Liver (tissue), 9 donors: ENCODE results near the gene CPSF4L. TPM values are rescaled to one million over a fixed set of nuclear protein-coding genes. Genes with fewer than 3 reads are reported as not detected.

ENCODE experiments used
- DNase-seq: peaks from one replicate; pipeline ENCODE4 v3.0.0-alpha.2; 2017; ENCODE audit warnings: low spot score
- H3K27ac ChIP-seq, 2 donors: one replicate each; pipeline ENCODE4 v1.7.0; 2013; ENCODE audit warnings: inconsistent platforms in 2 of 2, low read length in 2 of 2, control low read depth in 1 of 2, low read depth in 1 of 2, mild to moderate bottlenecking in 1 of 2
- H3K27me3 ChIP-seq, 4 donors: one replicate each; pipeline versions ENCODE4 v1.6.1 to v1.7.0; 2013; ENCODE audit warnings: low read length in 3 of 4, inconsistent platforms in 1 of 4, mild to moderate bottlenecking in 1 of 4, moderate library complexity in 1 of 4; ENCODE audit not compliant: control insufficient read depth in 4 of 4, insufficient read depth in 4 of 4
- H3K36me3 ChIP-seq, 4 donors: one replicate each; pipeline versions ENCODE4 v1.6.1 to v1.7.0; 2013; ENCODE audit warnings: low read length in 3 of 4, mild to moderate bottlenecking in 3 of 4, low read depth in 1 of 4, moderate library complexity in 1 of 4; ENCODE audit not compliant: control insufficient read depth in 4 of 4, insufficient read depth in 3 of 4
- H3K4me1 ChIP-seq, 4 donors: one replicate each; pipeline versions ENCODE4 v1.6.1 to v1.7.0; 2013; ENCODE audit warnings: low read length in 3 of 4, mild to moderate bottlenecking in 3 of 4, moderate library complexity in 1 of 4; ENCODE audit not compliant: control insufficient read depth in 4 of 4, insufficient read depth in 4 of 4
- H3K4me3 ChIP-seq, 3 donors: one replicate each; pipeline versions ENCODE4 v1.6.1 to v1.7.0; 2013; ENCODE audit warnings: low read length in 3 of 3, control low read depth in 1 of 3, low read depth in 1 of 3, mild to moderate bottlenecking in 1 of 3
- H3K9ac ChIP-seq, 2 donors: one replicate each; pipeline ENCODE4 v1.7.0; 2013; ENCODE audit warnings: low read length in 2 of 2, mild to moderate bottlenecking in 2 of 2, moderate library complexity in 2 of 2, control low read depth in 1 of 2, low read depth in 1 of 2
- H3K9me3 ChIP-seq, 4 donors: one replicate each; pipeline versions ENCODE4 v1.6.1 to v1.7.0; 2013; ENCODE audit warnings: low read length in 3 of 4; ENCODE audit not compliant: control insufficient read depth in 4 of 4
- ATF3 ChIP-seq: IDR thresholded peaks from 2 replicates; pipeline ENCODE4 v1.6.1; 2016; ENCODE audit warnings: antibody characterized with exemption
- CTCF ChIP-seq: fragments of 150-350 bp; IDR thresholded peaks from 2 replicates; pipeline ENCODE4 v1.5.1; 2017; ENCODE audit warnings: improper control_type of control experiment, low read depth, low read length; ENCODE audit not compliant: missing input control
- EGR1 ChIP-seq, 2 donors: IDR thresholded peaks; 2 replicates each; pipeline ENCODE4 v1.6.1; 2016 to 2018; ENCODE audit warnings: antibody characterized with exemption in 2 of 2, low read depth in 2 of 2
- FOXA1 ChIP-seq: IDR thresholded peaks from 2 replicates; pipeline ENCODE4 v1.6.1; 2016; ENCODE audit warnings: antibody characterized with exemption
- FOXA2 ChIP-seq: IDR thresholded peaks from 2 replicates; pipeline ENCODE4 v1.6.1; 2016; ENCODE audit warnings: antibody characterized with exemption
- GABPA ChIP-seq, 2 donors: IDR thresholded peaks in 1 of 2; conservative IDR thresholded peaks in 1 of 2; 2 replicates each; pipeline ENCODE4 v1.6.1; 2016; ENCODE audit warnings: antibody characterized with exemption in 2 of 2, mild to moderate bottlenecking in 1 of 2, moderate library complexity in 1 of 2
- HNF4A ChIP-seq, 2 donors: conservative IDR thresholded peaks; 2 replicates each; pipeline ENCODE4 v1.6.1; 2016; ENCODE audit warnings: antibody characterized with exemption in 2 of 2, mild to moderate bottlenecking in 2 of 2
- HNF4G ChIP-seq: IDR thresholded peaks from 2 replicates; pipeline ENCODE4 v1.6.1; 2016; ENCODE audit warnings: antibody characterized with exemption
- JUND ChIP-seq, 2 donors: IDR thresholded peaks; 2 replicates each; pipeline ENCODE4 v1.6.1; 2016; ENCODE audit warnings: antibody characterized with exemption in 2 of 2
- MAX ChIP-seq: IDR thresholded peaks from 2 replicates; pipeline ENCODE4 v1.6.1; 2016; ENCODE audit warnings: antibody characterized with exemption
- NR2F2 ChIP-seq: IDR thresholded peaks from 2 replicates; pipeline ENCODE4 v1.6.1; 2016; ENCODE audit warnings: antibody characterized with exemption
- RAD21 ChIP-seq, 2 donors: IDR thresholded peaks; 2 replicates each; pipeline ENCODE4 v1.6.1; 2016; ENCODE audit warnings: antibody characterized with exemption in 2 of 2, mild to moderate bottlenecking in 2 of 2
- REST ChIP-seq: IDR thresholded peaks from 2 replicates; pipeline ENCODE4 v1.6.1; 2016; ENCODE audit warnings: antibody characterized with exemption, mild to moderate bottlenecking
- RXRA ChIP-seq, 2 donors: IDR thresholded peaks; 2 replicates each; pipeline ENCODE4 v1.6.1; 2017 to 2018; ENCODE audit warnings: antibody characterized with exemption in 2 of 2, mild to moderate bottlenecking in 1 of 2
- SP1 ChIP-seq: IDR thresholded peaks from 2 replicates; pipeline ENCODE4 v1.6.1; 2018; ENCODE audit warnings: antibody characterized with exemption, mild to moderate bottlenecking
- TAF1 ChIP-seq: conservative IDR thresholded peaks from 2 replicates; pipeline ENCODE4 v1.6.1; 2016; ENCODE audit warnings: antibody characterized with exemption, mild to moderate bottlenecking
- YY1 ChIP-seq: IDR thresholded peaks from 2 replicates; pipeline ENCODE4 v1.6.1; 2016; ENCODE audit warnings: antibody characterized with exemption, mild to moderate bottlenecking
- ZBTB33 ChIP-seq: IDR thresholded peaks from 2 replicates; pipeline ENCODE4 v1.6.1; 2016; ENCODE audit warnings: antibody characterized with exemption
- WGBS: extraction: QIAGEN DNeasy Blood & Tissue Kit; methylation state at CpG from one replicate; pipeline ENCODE4 v1.1.7; 2013; 5-methylcytosine and 5-hydroxymethylcytosine counted together
- polyA plus RNA-seq, 2 donors: library from polyadenylated mRNA; stranded (reverse) in 1 of 2; unstranded in 1 of 2; fragments of 200-250 nt in 1 of 2; fragments of >200 nt in 1 of 2; fragmentation: Nextera tagmentation in 1 of 2; extraction: Ambion mirVana in 1 of 2; gene quantifications; one replicate each; pipeline versions ENCODE4 v1.2.1 to v1.2.3, GENCODE V29; 2013 to 2015
- total RNA-seq, 2 donors: library from RNA; depleted of rRNA; stranded (reverse); fragments of >200 nt; gene quantifications; one replicate each; pipeline ENCODE4 v1.2.3, GENCODE V29; 2014
- donor health status: healthy.
- donor health status: healthy.
- donor health status: healthy.
- donor health status: healthy.
- donor health status: healthy.

CPSF4L gene
- total and polyA plus RNA-seq, 4 donors = not detected

- peak overlapping the region; percentile 65 to 97 for H3K27ac ChIP-seq
- H3K36me3 ChIP-seq = no peaks in the 10 kb centered on the region
- no peaks in the 10 kb centered on the region for H3K27me3 ChIP-seq
- WGBS = 59% methylated on average over 11 of the region's 11 CpGs
- H3K9ac ChIP-seq = peak overlapping the region; percentile 42 to 57
- no peaks in the 10 kb centered on the region for H3K9me3 ChIP-seq
- no peak for DNase-seq
- no peak for TF ChIP-seq YY1
- no peak for TF ChIP-seq HNF4G
- TF ChIP-seq ZBTB33 = no peak
- no peak for TF ChIP-seq JUND (IDR thresholded peaks at IDR 0.05)
- TF ChIP-seq GABPA (IDR thresholded peaks at IDR 0.05 in 1 of 2, conservative IDR thresholded peaks at IDR 0.05 in 1 of 2) = no peak
- TF ChIP-seq NR2F2 = no peak
- TF ChIP-seq MAX = no peak
- no peak for TF ChIP-seq CTCF
- no peak for TF ChIP-seq FOXA2
- no peak for TF ChIP-seq FOXA1
- TF ChIP-seq REST = no peak
- TF ChIP-seq HNF4A (conservative IDR thresholded peaks at IDR 0.05) = no peak
- no peak for TF ChIP-seq ATF3
- no peak for TF ChIP-seq TAF1
- no peak for TF ChIP-seq SP1
- no peak for TF ChIP-seq RXRA (IDR thresholded peaks at IDR 0.05)
- no peak for TF ChIP-seq RAD21 (IDR thresholded peaks at IDR 0.05)
- TF ChIP-seq EGR1 (IDR thresholded peaks at IDR 0.05; ENCODE audit: low read depth in 2 of 2) = no peak
- peaks cover 19 to 61% (median 37%) of the 10 kb centered on the region in 4 donors for H3K4me1 ChIP-seq
- H3K4me3 ChIP-seq = no peak overlapping the region
These were observed 44.5 kb upstream of the CPSF4L start for GRCh38 chr17:73305845-73306836.
